GM23338 (cell line): Measurements from ENCODE around the gene ADAMTS15.

Source experiments
- CTCF ChIP-seq, 2 experiments: fragments of 200-600 bp in 1 of 2; sonication (generic) in 1 of 2; conservative IDR thresholded peaks; 2 replicates each; pipeline versions ENCODE4 v1.5.1 to v1.6.1; 2016 to 2017; ENCODE audit warnings: antibody characterized with exemption in 2 of 2, low read depth in 2 of 2, mild to moderate bottlenecking in 2 of 2, moderate library complexity in 1 of 2
- EZH2 ChIP-seq: fragments of 200-600 bp; sonication (generic); IDR thresholded peaks from one replicate; pipeline ENCODE4 v1.8.0; 2017; ENCODE audit warnings: antibody characterized with exemption, mild to moderate bottlenecking, low read depth; ENCODE audit not compliant: unreplicated experiment
- EZH2phosphoT487 ChIP-seq: fragments of 200-600 bp; sonication (generic); IDR thresholded peaks from one replicate; pipeline ENCODE4 v1.8.1; 2018; ENCODE audit warnings: antibody characterized with exemption; ENCODE audit not compliant: unreplicated experiment
- POLR2AphosphoS5 ChIP-seq: IDR thresholded peaks from 2 replicates; pipeline ENCODE4 v1.6.1; 2016; ENCODE audit warnings: antibody characterized with exemption, low read depth
- REST ChIP-seq: IDR thresholded peaks from one replicate; pipeline ENCODE4 v1.6.1; 2018; ENCODE audit warnings: antibody characterized with exemption; ENCODE audit not compliant: unreplicated experiment

GRCh38 chr11:130498181-130498580 is 49.7 kb downstream of the ADAMTS15 start:
- TF ChIP-seq CTCF (conservative IDR thresholded peaks at IDR 0.05; ENCODE audit: low read depth in 2 of 2) (no peak), REST (no peak), POLR2AphosphoS5 (no peak), EZH2 (no peak), EZH2phosphoT487 (no peak)
